Activated CD4-positive, alpha-beta T cell treated with anti-CD3 and anti-CD28 coated beads for 36 hours (primary cell): Measurements from ENCODE around the gene ALDH1A2. TPM values are rescaled to one million over a fixed set of nuclear protein-coding genes. Genes with fewer than 3 reads are reported as not detected.

Source experiments
- ATAC-seq: fragments of 200-7000 bp; cut with Tn5 transposase; one replicate; pipeline ENCODE4 v1.10.0; 2021; ENCODE audit warnings: mild to moderate bottlenecking, moderate library complexity
- CTCF ChIA-PET: fragments of 350-600 bp; sonication (Branson Sonifier 250); formaldehyde crosslinking; loops from one replicate; lab custom pipeline; 2021; ENCODE audit warnings: antibody characterized with exemption; lab: Charles Lee
- POLR2A ChIA-PET: fragments of 350-600 bp; sonication (Branson Sonifier 250); formaldehyde crosslinking; loops from one replicate; lab custom pipeline; 2021; ENCODE audit warnings: antibody characterized with exemption, inconsistent platforms; lab: Charles Lee
- DNase-seq: peaks from one replicate; pipeline ENCODE4 v3.0.0-alpha.2; 2020
- H3K27ac Mint-ChIP-seq: one replicate; pipeline ENCODE4 v1.8.0; 2021; ENCODE audit warnings: mixed read lengths
- H3K27me3 Mint-ChIP-seq: one replicate; pipeline ENCODE4 v1.8.0; 2021; ENCODE audit warnings: mixed read lengths
- H3K36me3 Mint-ChIP-seq: one replicate; pipeline ENCODE4 v1.8.0; 2021; ENCODE audit warnings: low read depth, mixed read lengths
- H3K4me1 Mint-ChIP-seq: one replicate; pipeline ENCODE4 v1.8.0; 2021; ENCODE audit warnings: mixed read lengths
- H3K4me3 Mint-ChIP-seq: one replicate; pipeline ENCODE4 v1.8.0; 2021; ENCODE audit warnings: mild to moderate bottlenecking, moderate library complexity, mixed read lengths
- H3K9me3 Mint-ChIP-seq: one replicate; pipeline ENCODE4 v1.8.0; 2021; ENCODE audit warnings: low read depth, mixed read lengths
- intact Hi-C, 2 experiments: fragments of 100-400 bp; cut with DNase I in 1 of 2; cut with micrococcal nuclease in 1 of 2; formaldehyde crosslinking; loops; one replicate each; pipeline versions ENCODE4 v1.14.2 to v1.15.1; 2022 to 2024; cut with DNase I, micrococcal nuclease
- total RNA-seq, 2 experiments: library from RNA; stranded (reverse); gene quantifications; one replicate each; pipeline ENCODE4 v1.2.3, GENCODE V29; 2021

The ALDH1A2 gene
- total RNA-seq, 2 experiments from 2014 or later = not detected

DNA sequence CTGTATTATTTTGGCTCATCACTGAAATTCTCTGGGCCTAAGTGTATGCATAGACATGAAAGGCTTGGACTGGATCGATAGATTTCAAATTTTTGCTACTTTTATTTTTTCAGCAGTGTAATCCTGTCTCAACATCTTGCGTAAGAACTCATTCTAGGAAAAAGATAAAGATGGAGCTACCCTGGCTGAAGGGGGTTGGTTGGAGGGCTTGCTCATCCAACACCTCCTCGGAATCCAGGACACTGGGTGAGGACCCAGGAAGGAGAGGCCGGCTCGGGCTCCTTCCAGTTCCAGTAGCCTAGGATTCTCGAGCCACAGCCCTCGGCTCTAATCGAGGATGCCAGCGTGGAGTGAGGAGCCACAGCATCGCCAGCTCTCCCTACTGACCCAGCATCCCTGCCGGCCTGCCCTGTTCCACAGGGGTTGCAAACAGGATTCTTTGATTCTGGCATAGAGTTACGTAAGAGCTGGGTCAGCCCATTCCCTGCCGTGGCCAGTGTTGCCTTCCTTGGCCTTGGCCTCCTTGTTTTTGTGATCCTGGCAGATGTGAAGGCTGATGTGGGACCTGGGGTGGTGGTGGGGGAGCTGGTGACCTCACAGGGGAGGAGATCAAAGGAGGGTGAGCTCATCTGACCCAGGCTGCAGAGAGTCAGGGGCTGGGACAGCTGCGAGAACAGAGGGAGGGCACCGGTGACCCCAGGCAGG lies 149.5 kb downstream of the ALDH1A2 start:
- ChIA-PET CTCF (no interaction called here), POLR2A (no interaction called here)
- no peak overlapping the region for H3K27ac Mint-ChIP-seq
- no peaks in the 10 kb centered on the region for H3K36me3 Mint-ChIP-seq
- no peaks in the 10 kb centered on the region for H3K9me3 Mint-ChIP-seq
- intact Hi-C loops = no loop called here
- peaks cover 12% of the 10 kb centered on the region for H3K27me3 Mint-ChIP-seq
- ATAC-seq = no peak
- H3K4me3 Mint-ChIP-seq = no peak overlapping the region
- H3K4me1 Mint-ChIP-seq = no peaks in the 10 kb centered on the region
- no peak for DNase-seq

DNA sequence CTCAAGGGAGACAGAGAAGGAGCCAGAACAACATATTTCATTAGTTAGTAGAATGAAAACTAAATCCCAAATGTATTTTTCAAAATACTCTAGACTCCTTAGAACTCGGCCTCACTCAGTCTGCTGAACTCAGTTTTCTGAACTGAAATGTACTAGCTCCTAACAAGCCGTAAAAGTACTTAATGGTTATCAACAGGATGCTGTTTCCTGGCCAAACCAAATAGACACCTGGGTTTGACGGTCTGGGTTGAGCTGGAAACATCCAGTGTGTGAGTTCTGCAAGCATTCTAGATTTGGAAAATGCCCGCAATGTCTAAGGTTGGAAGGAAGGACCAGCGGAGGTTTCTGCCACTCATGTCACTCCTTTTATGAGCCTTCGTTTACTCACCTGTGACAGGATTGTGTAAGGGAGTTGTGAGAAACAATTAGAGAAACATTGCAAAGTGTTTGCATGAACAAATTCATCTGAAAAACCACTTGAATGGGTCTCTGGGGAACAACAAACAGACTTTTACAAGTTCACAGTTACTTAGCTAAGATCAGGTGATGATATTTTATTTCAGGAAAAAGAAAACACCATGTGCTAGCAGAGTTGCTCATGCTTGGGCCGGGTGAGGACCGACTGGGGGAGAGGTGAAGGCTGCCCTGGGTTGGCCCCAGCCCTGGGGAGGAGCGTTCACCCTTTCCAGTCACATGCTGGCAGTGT lies 151.0 kb downstream of the ALDH1A2 start:
- H3K27ac Mint-ChIP-seq = no peak overlapping the region
- DNase-seq (no peak), ATAC-seq (no peak)
- peaks cover 10% of the 10 kb centered on the region for H3K27me3 Mint-ChIP-seq
- no peaks in the 10 kb centered on the region for H3K36me3 Mint-ChIP-seq
- POLR2A ChIA-PET = no interaction called here
- H3K4me3 Mint-ChIP-seq = no peak overlapping the region
- H3K4me1 Mint-ChIP-seq = no peaks in the 10 kb centered on the region
- intact Hi-C loops = no loop called here
- no peaks in the 10 kb centered on the region for H3K9me3 Mint-ChIP-seq
- CTCF ChIA-PET = interaction anchor here (1.6 kb wide), 1 partner anchor 54 kb away, joined by 4 read pairs; no protein-coding TSS in a partner anchor

DNA sequence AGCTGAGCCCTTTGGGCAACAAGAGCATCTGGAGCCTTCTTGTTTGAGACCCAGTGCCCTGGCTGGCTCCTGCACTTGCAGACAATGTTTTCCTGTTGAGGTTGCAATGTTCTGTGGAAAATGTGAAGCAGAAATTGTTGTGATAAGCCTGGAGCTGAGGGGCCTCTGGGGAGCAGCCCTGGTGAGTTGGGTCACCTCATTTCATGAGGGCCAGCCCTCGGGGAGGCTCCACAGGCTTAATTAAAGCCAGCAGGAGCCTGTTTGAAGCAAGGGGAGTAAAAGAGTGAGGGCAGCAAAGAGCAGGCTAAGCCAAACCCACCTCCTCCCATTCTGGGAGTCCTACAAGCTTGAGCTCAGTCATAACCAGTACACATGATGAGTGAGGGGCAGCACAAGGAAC lies 154.3 kb downstream of the ALDH1A2 start:
- DNase-seq = no peak

DNA sequence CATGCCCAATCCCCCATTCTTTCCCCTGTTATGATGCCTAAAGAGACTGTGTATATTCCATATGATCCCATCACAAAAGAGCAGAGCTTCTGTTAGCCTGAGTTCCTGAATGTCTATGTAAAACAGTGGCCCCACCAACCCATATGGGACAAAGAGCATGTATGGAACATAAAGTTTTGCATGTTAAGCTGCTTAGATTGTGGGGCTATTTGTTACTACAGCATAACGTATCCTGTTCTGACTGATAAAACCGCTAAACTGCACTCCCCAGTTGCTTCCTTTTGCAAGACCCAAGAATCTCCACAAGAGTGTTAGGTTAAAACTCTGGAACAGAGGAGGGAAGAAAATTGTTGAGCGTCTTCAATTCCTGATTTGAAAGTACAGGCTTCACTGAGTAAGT lies 154.8 kb downstream of the ALDH1A2 start:
- no peaks in the 10 kb centered on the region for H3K4me1 Mint-ChIP-seq

More for the DNA sequence above, 154.3 kb downstream of the ALDH1A2 start:
- no peaks in the 10 kb centered on the region for H3K9me3 Mint-ChIP-seq
- no peak overlapping the region for H3K27ac Mint-ChIP-seq
- H3K4me3 Mint-ChIP-seq = no peak overlapping the region
- CTCF ChIA-PET = interaction anchor here (0.7 to 0.8 kb wide), 2 partner anchors 8 to 614 kb away, joined by 3 to 4 read pairs; no protein-coding TSS in a partner anchor
- no peaks in the 10 kb centered on the region for H3K4me1 Mint-ChIP-seq
- H3K36me3 Mint-ChIP-seq = no peaks in the 10 kb centered on the region
- intact Hi-C loops = no loop called here
- POLR2A ChIA-PET = no interaction called here
- peaks cover 7% of the 10 kb centered on the region for H3K27me3 Mint-ChIP-seq
- no peak for ATAC-seq

DNA sequence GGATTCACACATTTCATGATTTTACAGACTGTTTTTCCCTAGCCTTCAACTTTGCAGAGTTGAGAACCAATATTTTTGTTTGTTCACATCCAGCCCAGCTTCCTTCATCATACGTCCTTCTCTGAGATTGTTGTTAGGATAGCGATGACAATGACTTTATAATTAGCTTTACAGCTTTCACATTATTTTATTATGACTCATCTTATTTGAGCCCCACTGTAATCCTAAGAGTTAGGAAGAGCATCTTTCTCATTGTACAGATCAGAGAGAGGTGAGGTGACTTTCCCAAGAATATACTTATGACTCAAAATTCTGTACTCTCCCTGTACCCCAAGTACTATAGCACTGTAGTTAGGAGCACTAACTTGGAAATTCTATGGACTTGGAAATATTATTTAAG lies 156.1 kb downstream of the ALDH1A2 start:
- CTCF ChIA-PET = no interaction called here
- ATAC-seq = no peak
- Mint-ChIP-seq H3K4me1 (no peaks in the 10 kb centered on the region), H3K4me3 (no peak overlapping the region), H3K36me3 (no peaks in the 10 kb centered on the region), H3K27ac (no peak overlapping the region), H3K27me3 (peaks cover 10% of the 10 kb centered on the region), H3K9me3 (no peaks in the 10 kb centered on the region)
- POLR2A ChIA-PET = no interaction called here
- intact Hi-C loops = no loop called here
- no peak for DNase-seq

More for the DNA sequence above, 154.8 kb downstream of the ALDH1A2 start:
- H3K36me3 Mint-ChIP-seq = no peaks in the 10 kb centered on the region
- no peak for ATAC-seq
- H3K27me3 Mint-ChIP-seq = peaks cover 9% of the 10 kb centered on the region
- no peak for DNase-seq
- ChIA-PET POLR2A (no interaction called here), CTCF (interaction anchor here (0.7 kb wide), 1 partner anchor 614 kb away, joined by 4 read pairs; no protein-coding TSS in a partner anchor)
- no peak overlapping the region for H3K27ac Mint-ChIP-seq
- intact Hi-C loops = no loop called here
- no peak overlapping the region for H3K4me3 Mint-ChIP-seq
- no peaks in the 10 kb centered on the region for H3K9me3 Mint-ChIP-seq

DNA sequence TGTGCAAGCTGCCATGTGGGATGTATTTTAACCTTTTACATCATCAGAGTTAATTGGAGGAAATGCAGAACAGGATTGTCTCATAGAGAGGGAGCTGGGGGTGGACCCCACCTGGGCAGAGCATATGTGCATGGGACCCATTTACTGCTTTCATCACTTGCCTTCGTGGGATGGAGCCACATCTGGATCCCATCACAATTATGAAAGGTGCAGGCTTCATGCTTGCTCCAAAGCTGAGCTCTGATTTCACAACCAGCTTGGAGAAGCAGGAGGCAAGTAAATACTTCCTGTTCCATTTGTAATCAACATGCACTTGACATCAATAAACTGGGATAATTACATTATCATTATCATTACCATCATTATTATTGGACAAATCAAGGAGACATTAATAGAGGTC lies 161.9 kb downstream of the ALDH1A2 start:
- POLR2A ChIA-PET = no interaction called here
- intact Hi-C loops = no loop called here
- Mint-ChIP-seq H3K27ac (no peak overlapping the region), H3K9me3 (no peaks in the 10 kb centered on the region), H3K4me1 (no peaks in the 10 kb centered on the region), H3K27me3 (peaks cover 10% of the 10 kb centered on the region), H3K36me3 (no peaks in the 10 kb centered on the region), H3K4me3 (no peak overlapping the region)
- DNase-seq (no peak), ATAC-seq (no peak)
- CTCF ChIA-PET = interaction anchor here (0.8 kb wide), 1 partner anchor 8 kb away, joined by 3 read pairs; no protein-coding TSS in a partner anchor

Other genes with a start within 250 kb of the ALDH1A2 start
- under 1 TPM in 1 of 2 experiments, not detected in 1; 0.18 TPM for gene AQP9, start 72.7 kb upstream of the ALDH1A2 start, total RNA-seq